ENCODE results near the gene BRMS1.
"Not testable (repeated sequence)": the region's sequence is repeated elsewhere in the genome, so short reads cannot be mapped to it uniquely, and the experiment has no call there.

The BRMS1 gene

GRCh38 chr11:66344550-66345315, at the start of gene BRMS1:
Gene BRMS1, minus strand, starts transcription at chr11:66345104. Its CDS starts 2,870 bp downstream, at chr11:66342234.
- DNase-seq (ENCODE audit: low read depth in 1 of 2, low spot score in 1 of 2) = peak; percentile 84 to 95

GRCh38 chr11:66393954-66394353, 49.0 kb upstream of the BRMS1 start:
- no peak for DNase-seq (ENCODE audit: low read depth in 1 of 2, low spot score in 1 of 2)

- no peak for DNase-seq (ENCODE audit: low read depth in 1 of 2, low spot score in 1 of 2)
Observed at GRCh38 chr11:66391322-66391721, 46.4 kb upstream of the BRMS1 start.

- DNase-seq (ENCODE audit: low read depth in 1 of 2, low spot score in 1 of 2) = peak; percentile 28 to 63
Observed at GRCh38 chr11:66388780-66389386, 44.0 kb upstream of the BRMS1 start.

- peak; percentile 70 to 76 for DNase-seq (ENCODE audit: low read depth in 1 of 2, low spot score in 1 of 2)
Observed at GRCh38 chr11:66386171-66387069, 41.5 kb upstream of the BRMS1 start.

GRCh38 chr11:66384316-66384715, 39.4 kb upstream of the BRMS1 start:
- DNase-seq (ENCODE audit: low read depth in 1 of 2, low spot score in 1 of 2) = not testable (repeated sequence)

GRCh38 chr11:66380264-66380663, 35.4 kb upstream of the BRMS1 start:
- not testable (repeated sequence) for DNase-seq (ENCODE audit: low read depth in 1 of 2, low spot score in 1 of 2)

- DNase-seq (ENCODE audit: low read depth in 1 of 2, low spot score in 1 of 2) = not testable (repeated sequence)
Observed at GRCh38 chr11:66373690-66374287, 28.9 kb upstream of the BRMS1 start.

- no peak for DNase-seq (ENCODE audit: low read depth in 1 of 2, low spot score in 1 of 2)
Observed at GRCh38 chr11:66373265-66373664, 28.4 kb upstream of the BRMS1 start.

- DNase-seq (ENCODE audit: low read depth in 1 of 2, low spot score in 1 of 2) = peak; percentile 57 to 60
Observed at GRCh38 chr11:66371627-66372415, 26.9 kb upstream of the BRMS1 start, which contains the start of gene SLC29A2. Gene SLC29A2, minus strand, starts transcription at chr11:66371760. Its CDS starts 169 bp downstream, at chr11:66371591.

- DNase-seq (ENCODE audit: low read depth in 1 of 2, low spot score in 1 of 2) = no peak
Observed at GRCh38 chr11:66369073-66369894, 24.4 kb upstream of the BRMS1 start.

GRCh38 chr11:66368484-66368883, 23.6 kb upstream of the BRMS1 start:
- DNase-seq (ENCODE audit: low read depth in 1 of 2, low spot score in 1 of 2) = no peak

- no peak for DNase-seq (ENCODE audit: low read depth in 1 of 2, low spot score in 1 of 2)
Observed at GRCh38 chr11:66367561-66368312, 22.8 kb upstream of the BRMS1 start.

- no peak for DNase-seq (ENCODE audit: low read depth in 1 of 2, low spot score in 1 of 2)
Observed at GRCh38 chr11:66366844-66367477, 22.1 kb upstream of the BRMS1 start.

- DNase-seq (ENCODE audit: low read depth in 1 of 2, low spot score in 1 of 2) = no peak
Observed at GRCh38 chr11:66365711-66366619, 21.1 kb upstream of the BRMS1 start.

- DNase-seq (ENCODE audit: low read depth in 1 of 2, low spot score in 1 of 2) = no peak
Observed at GRCh38 chr11:66365166-66365565, 20.3 kb upstream of the BRMS1 start.

Measured in activated CD4-positive, alpha-beta T cell treated with anti-CD3 and anti-CD28 coated beads, Interleukin-2, amount 50 U/mL, for 24 hours (primary cell).